AG08396 (cell line): ENCODE measurements around the gene CYFIP1.

Source experiments
- DNase-seq: peaks from one replicate; pipeline ENCODE4 v3.0.0; 2012; ENCODE audit warnings: low spot score, mixed read lengths

CYFIP1 gene

DNA sequence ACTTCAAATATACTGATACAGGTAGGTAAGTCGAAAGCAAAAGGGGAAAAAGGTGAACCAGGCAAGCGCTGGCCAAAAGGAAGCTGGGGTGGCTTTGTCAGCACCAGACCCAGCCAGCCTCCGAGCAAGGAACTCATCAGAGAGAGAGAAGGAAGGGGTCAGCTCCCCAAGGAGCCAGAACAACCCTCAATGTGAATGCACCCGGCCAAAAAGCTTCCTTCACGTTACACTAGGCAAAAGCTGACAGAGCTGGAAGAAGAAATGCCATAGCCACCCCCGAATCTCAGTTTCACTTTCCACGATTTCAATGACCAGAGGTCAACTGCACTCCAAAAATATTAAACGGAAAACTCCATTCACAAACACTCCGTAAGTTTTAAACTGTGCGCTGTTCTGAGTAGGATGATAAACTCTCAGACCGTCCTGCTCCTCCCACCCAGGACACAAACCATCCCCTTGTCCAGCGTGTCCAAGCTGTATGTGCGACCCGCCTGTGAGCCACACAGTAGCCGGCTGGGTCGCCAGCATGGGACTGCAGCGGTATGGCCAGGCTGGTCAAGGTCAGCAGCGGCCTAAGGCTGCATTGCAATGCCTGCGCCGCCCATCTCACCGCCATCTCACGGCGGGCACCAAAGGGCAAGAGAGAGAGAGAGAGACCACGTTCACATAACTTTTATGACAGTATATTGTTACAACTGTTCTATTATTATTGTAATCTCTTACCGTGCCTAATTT is 29.7 kb downstream of the CYFIP1 start:
- DNase-seq, result peak; percentile 49

DNA sequence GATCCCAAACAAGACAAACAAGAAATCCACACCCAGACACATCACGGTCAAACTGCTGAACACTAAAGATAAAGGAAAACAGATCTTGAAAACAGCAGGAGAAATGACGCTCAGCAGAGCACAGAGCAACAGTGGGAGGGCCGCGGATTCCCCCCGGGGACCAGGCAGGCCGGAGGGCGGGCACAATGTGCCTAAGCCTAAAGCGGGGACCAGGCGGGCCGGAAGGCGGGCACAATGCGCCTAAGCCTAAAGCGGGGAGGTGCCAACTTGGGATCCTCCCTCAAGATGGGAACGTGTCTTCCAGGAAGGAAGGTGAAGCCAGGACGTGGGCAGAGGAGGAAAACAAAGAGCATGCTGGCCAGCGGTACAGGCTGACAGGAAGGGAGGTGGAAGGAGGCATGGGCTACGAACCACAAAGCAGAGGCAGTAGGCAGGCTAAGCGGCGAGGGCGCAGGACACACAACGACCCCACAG is 31.1 kb downstream of the CYFIP1 start:
- DNase-seq, result no peak

- no peak for DNase-seq
Observed at GRCh38 chr15:22948056-22948455, 32.1 kb downstream of the CYFIP1 start.

DNA sequence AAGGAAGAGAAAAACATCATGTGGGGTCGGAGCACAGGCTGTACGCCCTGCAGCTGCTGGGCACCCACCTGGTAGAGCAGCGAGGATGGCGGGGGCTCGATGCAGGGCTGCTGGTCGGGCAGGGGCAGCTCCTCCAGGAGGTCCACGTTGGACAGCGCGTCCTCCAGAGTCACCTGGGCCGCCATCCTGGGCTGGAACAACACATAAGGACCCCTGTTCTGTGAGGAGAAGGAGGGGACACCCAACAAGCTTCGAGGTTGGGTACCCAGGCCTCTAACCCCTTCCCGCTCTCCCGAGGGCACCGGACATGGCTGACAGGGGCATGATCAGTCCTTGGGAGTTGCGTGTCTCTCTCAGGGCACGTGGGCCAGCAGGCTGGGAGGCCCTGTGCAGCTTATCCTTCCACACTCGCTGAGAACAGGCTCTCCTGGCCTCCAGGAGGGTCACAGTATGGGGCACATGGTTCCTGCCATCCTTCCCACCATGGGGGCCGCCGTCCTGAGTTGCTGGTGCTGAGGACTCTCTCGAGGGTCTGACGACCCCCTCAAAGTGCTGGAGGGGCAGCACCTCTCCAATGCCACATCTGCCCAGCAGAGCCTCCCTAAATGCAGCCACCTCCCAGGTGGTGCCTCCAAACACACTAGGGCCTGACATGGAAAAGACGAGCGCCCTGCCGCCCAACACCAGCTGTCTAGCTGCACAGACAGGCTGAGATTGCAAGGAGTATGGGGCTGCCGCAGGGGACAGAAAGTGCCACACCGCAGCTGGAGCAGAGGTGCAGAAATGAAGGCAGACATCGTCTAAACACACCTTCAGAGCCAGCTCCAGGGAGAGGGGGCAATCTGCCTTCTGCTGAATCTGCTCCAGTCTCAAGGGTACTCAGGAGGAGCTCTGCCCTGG is 32.8 kb downstream of the CYFIP1 start:
- no peak for DNase-seq

DNA sequence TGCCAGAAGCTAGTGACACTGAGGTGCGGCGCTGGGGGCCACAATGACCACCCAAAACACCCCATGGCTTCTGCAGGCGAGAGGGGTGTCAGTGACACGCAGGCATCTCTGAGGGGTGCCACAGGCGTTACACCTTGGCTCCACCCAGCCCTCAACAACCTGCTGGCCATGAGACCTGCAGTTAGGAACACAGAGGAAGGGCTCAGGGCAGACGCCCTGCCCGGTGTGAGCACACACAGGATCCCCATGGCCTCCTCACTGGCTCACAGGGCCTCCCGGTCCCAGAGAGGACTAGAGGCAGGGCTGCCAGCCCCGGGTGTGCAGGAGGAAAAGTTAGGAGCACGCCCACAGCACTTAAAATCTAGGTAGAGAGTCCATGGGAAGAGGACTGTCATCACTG is 35.1 kb downstream of the CYFIP1 start:
- DNase-seq, result no peak

GRCh38 chr15:22944651-22945050 is 35.5 kb downstream of the CYFIP1 start:
- DNase-seq, result no peak

- no peak for DNase-seq
Observed at GRCh38 chr15:22942877-22943276, 37.3 kb downstream of the CYFIP1 start.

DNA sequence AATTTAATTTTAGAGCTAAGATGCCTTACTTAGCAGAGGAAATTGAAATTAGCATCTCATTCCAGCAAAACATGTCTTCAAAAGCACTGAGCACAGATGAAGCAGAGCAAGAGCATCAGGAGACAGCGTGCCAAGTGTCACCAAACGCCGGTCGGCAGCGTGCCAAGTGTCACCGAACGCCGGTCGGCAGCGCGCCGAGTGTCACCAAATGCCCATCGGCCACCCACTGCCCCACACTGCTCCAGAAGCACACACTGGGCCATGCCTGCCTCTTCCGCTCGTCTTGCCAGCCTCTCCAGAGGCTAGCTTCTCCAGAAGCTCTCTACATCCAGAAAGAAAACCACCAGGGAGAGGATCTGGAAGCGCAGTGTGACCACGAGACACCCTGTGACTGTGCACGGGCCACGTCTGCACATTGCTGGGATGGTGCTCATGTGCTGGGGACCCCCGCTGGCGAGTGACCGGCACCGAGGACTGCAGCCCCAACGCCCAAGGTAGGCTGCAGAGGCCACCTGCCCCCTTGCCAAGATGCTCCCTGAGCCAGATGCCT is 37.8 kb downstream of the CYFIP1 start:
- no peak for DNase-seq

DNA sequence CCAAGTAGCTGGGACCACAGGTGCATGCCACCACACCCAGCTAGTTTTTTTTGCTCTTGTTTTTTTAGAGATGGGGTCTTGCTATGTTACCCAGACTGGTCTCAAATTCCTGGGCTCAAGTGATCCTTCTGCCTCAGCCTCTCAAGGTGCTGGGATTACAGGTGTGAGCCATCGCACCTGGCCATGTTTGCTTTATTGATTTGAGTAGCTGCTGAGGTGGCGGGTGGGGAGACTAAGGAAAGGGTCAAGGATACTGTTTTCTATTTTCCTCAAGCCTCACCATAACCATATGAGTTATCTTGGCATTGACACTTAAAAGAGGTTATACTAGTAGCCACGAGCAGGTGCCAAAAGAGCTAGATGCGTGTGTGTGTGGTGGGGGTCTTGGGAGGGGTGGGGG is 39.0 kb downstream of the CYFIP1 start:
- DNase-seq, result no peak

GRCh38 chr15:22939652-22940061 is 40.5 kb downstream of the CYFIP1 start:
- no peak for DNase-seq

DNA sequence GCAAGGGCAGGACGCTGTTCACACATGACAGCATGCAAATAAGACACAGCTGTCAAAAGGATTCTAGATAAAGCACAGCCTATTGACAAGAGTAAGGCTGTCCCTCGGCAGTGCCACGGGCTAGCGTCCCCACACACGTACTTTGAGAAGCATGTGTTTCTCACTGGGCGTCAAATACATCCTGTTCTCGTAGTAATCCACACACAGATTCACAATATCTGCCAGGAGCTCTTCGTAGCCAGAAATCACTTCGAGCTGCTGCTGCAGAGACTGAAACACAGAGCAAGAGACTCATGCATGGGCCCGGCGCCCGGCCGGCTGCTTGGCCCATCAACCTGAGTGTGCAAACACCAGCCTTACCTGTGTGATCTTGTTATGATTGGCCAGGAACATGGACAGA is 41.1 kb downstream of the CYFIP1 start:
- no peak for DNase-seq

DNA sequence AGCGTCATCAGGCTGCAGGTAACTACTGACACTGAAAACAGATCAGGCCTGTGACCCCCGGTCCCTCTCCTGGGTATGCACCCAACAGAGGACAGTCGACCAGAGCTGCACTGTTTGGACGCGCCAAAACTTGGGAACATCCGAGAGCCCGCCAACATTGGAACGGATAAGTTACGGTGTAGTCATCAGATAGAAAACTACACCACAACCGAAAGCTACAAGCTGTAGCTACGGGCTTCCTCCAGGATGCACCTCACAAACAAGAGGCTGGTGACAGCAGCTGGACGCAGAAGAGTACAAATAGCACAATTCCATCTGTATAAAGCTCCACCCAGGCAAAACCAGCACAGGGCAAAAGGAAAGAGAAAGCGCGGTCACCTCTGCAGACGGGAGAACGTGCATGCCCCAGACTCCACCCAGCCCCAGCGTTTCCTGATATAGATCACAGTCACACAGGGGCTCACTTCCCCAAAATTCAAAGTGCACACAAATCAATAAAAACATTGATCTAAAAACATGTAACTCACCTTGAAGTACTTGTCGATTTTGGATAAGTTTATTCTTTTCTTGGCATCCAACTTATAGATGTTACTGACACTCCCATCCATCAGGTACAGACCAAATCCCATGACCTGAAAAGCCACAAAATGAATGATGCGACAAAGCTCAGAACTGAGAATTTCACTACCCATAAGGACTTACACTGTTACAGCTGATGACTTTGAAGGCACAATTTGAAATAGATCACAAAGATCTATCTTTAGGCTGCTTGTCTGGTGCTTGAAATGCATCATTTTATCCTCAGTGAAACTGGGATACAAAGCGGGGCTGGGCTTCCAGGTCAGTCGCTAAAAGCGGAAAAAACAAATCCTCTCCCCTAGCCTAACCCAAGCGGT is 43.3 kb downstream of the CYFIP1 start:
- DNase-seq, result no peak

DNA sequence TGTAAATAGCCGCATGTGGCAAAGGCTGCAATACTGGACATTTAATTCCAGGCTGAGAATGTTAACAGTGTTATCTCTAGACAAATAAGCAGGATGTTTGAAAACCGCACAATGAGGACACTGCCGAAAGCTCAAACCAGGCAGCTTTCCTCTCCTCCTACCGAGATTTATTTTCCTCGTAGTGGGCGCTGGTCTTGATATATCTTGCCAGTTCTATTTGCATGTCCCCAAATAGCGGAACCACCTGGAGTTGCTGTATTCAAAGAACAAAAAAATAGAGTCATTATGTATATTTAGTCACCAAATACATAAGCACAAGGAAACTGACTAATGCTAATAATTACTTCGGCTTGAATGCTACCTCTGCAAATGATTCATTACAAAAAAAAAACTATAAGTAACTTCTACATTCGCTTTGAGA is 46.5 kb downstream of the CYFIP1 start:
- DNase-seq, result no peak

DNA sequence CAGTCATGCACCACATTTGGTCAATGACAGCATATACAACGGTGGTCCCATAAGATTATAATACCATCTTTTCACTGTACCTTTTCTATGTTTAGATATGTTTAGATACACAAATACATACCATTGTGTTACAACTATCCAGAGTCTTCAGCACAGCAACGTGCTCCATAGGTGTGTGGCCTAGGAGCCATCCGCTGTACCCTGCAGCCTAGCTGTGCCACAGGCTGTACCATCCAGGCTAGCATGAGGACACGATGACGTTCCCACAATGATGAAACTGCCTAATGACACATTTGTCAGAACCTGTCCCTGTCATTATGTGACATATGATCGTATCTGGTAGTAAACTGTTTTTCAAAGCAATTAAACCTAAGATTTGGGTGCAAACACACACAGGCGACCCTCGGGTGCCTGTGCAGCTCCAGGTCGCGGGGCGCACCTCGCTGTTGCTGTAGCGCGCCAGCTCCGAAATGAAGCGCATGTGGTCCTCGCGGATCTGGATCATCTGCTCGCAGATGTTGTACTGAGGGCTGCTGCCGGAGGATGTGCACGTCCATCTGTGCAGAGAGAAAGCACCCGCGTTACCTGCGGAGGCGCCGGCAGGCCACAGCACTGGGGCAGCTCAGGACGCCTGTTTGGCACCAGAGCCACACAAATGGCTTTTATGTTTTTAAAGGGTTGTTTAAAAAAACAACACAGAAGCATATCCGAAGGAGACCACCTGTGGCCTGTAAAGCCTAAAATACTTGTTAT is 48.2 kb downstream of the CYFIP1 start:
- no peak for DNase-seq

GRCh38 chr15:22930782-22931484 is 49.2 kb downstream of the CYFIP1 start:
- peak; percentile 70 for DNase-seq

DNA sequence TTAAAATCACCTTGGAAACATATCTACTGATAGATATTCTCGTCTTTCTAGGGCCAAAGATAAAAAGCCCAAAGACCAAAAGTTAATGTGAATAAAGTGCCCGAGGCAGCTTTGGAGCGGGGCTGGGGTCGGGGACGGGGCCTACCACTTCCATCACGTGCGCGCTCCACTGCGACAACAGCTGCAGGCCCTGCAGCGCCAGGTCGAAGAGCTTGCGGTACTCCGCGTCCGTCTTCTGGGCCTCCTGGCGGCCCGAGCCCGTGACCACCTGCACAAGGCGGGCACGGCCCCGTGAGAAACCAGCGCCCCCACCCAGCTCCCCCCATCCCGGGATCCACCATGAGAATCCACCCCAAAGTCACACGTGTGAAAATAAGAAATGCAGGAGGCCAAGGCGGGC is 52.4 kb downstream of the CYFIP1 start:
- no peak for DNase-seq

GRCh38 chr15:22925875-22926274 is 54.3 kb downstream of the CYFIP1 start:
- DNase-seq, result no peak

DNA sequence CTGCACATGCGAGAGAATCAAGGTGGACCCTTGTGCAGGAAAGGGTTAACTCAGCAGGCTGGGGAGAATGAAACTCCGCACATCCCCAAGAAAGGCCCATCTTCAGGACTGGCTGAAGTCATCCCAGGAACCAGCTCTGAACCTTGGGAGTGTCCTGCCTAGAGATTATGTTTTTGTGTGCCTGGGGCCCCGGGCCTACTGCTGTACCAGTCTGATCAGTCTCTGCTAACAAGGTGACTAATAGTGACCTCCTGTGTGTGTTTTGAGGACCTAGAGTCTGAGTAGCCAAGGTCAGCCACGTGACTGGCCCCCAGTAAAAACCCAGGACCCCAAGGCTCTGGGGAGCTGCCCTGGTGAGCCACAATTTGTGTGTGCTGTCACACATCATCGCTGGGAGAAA is 58.2 kb downstream of the CYFIP1 start:
- no peak for DNase-seq

DNA sequence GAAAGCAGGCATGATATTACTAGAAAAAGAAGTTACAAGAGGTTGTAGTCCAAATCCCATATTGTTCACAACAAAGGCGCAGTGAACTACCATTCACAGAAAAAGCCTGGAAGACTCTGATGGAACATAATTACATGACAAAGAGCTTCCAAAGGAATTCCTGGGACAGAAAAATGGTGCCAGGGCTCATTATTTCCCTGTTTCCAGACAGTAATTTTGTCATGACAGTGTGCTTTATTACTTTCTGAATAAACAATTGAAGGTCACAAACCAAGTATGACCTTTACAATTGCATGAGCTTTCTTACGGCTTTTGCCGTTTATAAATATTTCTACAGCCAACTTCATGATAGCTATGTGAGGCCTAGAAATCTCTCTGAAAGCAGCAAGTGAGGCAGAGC is 61.0 kb downstream of the CYFIP1 start:
- no peak for DNase-seq

GRCh38 chr15:22918596-22919140 is 61.5 kb downstream of the CYFIP1 start:
- no peak for DNase-seq
